NCI-H748 (cell line): Measurements from ENCODE around the gene RFX3.

Experiments
- DNase-seq: peaks from one replicate; lab custom pipeline; 2025; ENCODE audit not compliant: unreplicated experiment; lab: John Stamatoyannopoulos, UW

Gene RFX3

DNA sequence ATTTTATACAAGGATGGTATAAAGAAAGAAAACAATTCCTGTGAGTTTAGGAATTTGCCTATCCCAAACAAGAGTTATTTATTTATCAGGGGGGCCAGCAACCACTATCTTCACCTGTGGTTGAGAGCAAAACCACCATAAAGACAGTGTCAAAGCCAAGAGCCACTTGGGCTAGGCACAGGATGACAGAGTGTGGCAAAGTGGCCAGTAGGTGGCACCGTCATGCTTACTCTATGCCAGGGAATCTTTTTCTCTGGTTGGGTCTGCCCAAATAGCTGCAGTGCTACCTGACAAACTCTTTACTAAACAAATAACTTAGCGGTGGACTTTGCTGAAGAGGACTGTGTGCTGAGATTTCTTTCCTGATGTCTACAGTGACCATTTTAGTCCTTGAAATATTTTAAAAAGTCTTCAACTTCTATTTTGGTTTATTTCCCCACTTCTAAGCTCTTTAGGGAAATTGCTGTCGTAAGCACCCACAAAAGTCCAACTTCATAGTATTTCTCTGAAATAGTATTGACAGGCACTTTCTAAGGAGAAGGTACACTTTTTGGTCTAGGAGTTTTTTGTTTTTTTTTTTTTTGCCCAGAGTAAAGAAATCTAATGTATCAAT lies 285.0 kb downstream of the RFX3 start:
- DNase-seq, result peak; percentile 68

DNA sequence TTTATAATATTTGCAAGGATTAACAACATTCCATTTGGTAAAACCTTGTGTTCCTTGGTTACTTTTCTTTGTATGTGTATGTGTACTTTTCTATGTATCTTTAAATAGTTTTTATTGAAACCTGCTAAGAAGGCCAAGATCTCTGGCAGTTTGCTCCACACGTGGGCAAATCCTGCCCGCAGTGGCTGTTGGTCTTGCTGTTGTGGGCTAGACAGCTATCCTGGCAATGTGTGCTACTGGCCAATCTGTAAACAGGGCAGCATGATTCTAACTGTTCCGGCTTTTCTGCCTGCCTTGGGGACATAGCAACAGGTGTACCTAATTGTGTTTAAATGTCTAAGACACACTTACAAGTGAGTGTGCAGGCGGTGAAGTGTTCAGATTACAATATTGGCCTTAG lies 286.6 kb downstream of the RFX3 start:
- DNase-seq, result no peak

DNA sequence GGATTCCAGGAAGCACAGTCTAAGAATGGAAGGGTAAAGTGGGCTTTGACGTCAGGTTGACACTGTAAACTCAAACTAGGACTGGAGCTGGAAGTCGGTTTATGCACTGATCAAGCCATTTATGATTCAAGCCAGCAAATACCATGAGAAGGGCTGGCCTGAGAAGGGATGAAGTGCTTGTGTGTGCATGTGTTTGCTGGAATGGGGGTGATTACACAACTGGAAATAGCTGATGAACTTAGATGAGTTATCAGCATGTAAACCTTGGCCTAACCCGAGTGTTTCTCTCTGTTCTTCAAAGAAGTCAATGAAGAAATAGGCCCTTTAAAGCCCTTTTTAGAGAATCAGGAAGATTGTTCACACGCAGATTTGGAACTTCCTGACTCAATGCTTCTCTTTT lies 287.6 kb downstream of the RFX3 start:
- no peak for DNase-seq

DNA sequence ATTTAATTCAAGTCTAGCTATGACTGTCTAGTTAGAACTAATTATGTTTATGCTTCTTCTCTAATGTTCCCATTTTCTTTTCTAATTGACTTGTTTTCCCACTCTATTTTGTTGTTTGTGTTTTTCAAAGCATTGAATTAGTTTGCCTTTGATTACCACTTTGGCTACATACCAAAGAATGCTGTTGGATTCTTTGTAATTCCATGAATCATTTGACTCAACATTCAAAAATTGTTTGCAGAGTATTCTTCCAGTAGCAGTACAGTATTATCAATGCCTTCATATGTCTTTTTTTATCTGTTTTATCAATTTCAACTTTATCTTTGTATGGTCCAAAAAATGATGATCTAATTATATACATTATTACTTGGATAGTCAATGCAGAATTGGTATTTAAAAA lies 288.7 kb downstream of the RFX3 start:
- DNase-seq, result no peak

- no peak for DNase-seq
Measured at GRCh38 chr9:3235497-3235896, 290.3 kb downstream of the RFX3 start.

DNA sequence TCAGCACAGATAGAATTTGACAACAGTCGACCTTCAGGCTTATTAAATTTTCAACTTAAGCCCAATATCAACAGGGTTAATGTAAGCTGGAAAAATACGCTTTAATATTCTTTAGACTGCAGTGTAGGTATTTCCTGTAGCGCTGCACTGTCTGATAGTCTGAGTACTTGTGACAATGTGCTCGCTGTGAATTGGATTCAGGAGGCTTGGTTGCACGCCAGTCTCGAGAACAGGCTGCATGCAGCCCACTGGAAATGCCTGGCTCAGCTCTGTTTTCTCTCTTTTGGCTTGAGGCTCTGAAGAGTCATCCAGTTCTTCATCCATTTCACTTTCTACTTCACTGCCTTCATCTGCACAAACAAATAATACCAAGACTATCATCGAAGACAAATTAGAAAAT lies 300.9 kb downstream of the RFX3 start:
- DNase-seq, result no peak

- DNase-seq, result no peak
Measured at GRCh38 chr9:3215658-3216057, 310.1 kb downstream of the RFX3 start.

DNA sequence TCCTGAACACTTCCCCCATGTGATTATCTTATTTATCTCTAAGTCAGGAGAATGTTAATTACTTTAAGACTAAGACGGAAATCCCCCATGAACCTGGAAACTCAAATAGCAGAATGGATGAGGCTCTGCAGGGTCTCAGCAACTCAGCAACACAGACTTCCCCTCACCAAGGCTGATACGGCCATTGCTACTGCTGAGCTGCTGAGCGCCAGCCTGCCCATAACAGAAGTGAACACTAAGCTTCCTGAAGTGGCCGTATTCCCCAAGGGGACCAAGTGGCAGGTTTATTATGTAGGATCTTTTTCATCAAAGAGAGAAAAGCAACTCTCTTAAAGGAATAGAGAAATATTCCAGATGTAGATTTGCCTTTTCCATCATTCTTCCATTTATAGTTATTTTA lies 311.1 kb downstream of the RFX3 start:
- DNase-seq, result no peak

DNA sequence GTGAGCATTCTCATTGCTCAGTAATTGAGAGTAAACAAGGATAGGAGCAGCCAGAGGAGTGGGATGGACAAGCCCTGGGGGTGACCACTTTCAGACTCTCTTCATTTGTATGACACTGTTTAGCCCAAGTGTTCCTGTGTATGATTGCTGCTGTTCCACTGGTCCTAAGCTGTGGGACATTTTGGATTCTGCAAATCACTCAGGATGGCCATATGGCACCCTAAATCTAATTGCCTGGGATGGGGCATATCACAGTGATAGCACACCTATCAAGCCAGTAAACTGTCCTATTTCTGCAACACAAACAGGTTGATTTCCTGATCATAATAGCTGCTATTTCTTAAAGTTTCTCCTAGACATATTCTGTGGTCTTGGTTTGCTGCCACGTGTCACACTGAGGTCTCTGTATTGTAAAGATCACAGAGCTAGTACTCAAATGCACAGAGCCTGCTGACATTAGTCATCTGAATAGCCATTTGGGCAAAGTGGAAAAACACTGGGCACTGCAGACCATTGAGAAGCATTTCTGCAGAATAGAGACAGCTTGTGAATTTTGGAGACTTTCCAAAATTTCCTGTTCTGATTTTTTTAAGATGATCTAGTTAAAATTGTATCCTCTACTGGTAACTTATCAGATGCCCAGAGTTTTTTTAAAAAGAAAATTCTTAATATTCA lies 320.2 kb downstream of the RFX3 start:
- DNase-seq, result no peak

DNA sequence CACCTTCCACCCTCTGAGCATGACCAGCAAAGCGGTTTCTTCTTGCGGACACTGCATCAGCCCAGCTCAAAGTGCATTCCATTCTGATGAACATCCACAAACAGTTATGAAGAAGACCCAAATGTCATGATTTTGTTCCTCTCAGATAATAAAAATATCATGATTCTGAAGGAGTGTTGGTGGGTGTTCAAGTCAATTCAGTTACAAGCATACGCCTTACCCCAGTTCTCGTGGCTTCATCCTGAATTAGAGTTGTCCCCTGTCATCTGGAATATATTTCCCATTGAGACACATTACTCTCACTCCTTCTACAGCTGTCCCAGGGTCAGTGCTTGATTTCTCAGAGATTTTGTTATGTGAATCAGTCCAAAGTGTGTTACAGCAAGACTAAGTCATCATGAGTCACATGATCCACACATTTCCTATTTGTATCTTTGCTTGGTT lies 325.4 kb downstream of the RFX3 start:
- no peak for DNase-seq

DNA sequence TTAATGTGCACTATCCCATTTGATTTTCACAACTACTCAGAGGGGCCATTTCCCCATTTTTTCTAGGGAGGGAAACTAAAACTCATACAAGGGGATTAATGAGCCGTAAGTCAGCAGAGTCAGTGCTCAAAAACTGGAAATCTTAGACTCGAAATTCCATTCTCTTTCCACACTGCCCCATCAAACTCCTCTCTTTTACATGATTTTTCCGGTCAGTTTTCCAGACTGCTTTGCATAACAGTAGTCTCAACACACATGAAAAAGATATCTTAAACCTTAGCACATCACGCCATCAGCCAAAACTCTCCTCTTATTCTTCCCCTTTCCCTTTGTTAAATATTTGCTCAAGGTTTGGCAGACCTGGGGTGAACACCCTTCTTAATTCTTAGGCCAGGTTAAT lies 332.0 kb downstream of the RFX3 start:
- no peak for DNase-seq

- DNase-seq, result peak; percentile 89
Measured at GRCh38 chr9:3191715-3192114, 334.1 kb downstream of the RFX3 start.

DNA sequence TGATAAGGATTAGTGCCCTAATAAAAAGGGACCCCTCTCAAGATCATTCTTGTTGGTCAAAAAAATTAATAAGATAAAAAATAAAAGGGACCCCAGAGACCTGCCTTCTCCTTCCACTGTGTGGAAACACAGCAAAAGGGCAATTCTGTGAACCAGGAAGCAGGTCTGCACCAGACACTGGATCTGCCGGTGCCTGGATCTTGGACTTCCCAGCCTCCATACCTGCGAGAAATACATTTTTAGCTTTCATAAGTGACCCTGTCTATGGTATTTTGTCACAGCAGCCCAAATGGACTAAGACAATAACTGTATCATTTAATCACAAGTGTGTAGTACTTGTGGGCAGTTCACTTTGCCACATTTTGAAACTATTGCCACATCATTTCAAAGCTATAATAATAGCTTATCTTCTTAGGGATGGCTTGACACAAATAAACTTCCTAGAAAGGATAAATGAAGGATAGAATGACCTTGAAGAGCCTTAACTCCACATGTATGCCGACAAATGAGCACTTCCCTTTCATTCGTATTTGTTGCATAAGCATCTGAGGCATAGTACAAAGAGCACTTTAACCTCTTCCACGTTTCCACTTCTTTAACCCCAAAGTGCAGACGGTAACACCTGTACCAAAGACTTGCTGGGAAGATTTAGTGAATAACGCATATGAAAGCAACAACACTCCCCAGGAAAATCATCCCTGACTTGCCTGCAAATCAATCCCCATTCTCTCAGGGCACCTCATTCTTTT lies 336.5 kb downstream of the RFX3 start:
- no peak for DNase-seq

DNA sequence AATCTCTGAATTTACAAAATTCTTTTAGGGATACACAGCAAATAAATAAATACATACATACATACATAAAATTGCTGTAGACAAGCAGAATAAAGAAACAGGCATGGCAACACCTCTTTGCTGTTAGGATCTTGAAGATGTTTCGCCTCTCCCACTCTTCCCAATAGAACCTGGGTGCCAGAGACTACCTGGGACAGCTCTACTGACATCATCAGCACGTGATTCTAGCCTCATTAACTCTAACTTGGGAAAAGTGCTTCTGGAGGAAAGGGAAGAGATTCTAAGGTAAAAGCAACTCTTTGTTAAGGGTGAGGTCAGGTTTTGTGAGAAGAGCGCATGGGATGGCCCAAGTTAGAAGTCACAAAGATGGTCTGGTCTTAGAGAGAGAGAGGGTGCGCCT lies 339.1 kb downstream of the RFX3 start:
- DNase-seq, result no peak

GRCh38 chr9:3181049-3181953 lies 344.5 kb downstream of the RFX3 start:
- DNase-seq, result peak; percentile 86

DNA sequence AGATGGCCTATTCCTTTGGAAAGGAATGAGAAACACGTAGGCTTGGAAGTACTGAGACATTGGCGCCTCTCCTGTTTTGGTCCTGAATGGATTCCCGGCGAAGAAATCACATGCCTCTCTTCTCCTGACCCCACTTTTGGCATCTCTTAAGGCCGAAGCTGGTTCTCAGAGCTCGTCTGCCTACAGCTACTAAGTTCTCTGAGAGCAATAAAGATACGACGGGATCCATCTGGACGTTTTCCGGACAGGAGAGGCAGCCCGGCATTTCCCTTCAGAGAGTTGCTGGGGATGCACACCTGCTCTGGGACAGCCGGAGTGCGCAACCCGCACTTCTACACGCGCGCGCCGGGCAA lies 345.1 kb downstream of the RFX3 start:
- no peak for DNase-seq

- no peak for DNase-seq
Measured at GRCh38 chr9:3179711-3180110, 346.1 kb downstream of the RFX3 start.

- no peak for DNase-seq
Measured at GRCh38 chr9:3177936-3178335, 347.9 kb downstream of the RFX3 start.

GRCh38 chr9:3177146-3177761 lies 348.5 kb downstream of the RFX3 start:
- DNase-seq, result no peak

DNA sequence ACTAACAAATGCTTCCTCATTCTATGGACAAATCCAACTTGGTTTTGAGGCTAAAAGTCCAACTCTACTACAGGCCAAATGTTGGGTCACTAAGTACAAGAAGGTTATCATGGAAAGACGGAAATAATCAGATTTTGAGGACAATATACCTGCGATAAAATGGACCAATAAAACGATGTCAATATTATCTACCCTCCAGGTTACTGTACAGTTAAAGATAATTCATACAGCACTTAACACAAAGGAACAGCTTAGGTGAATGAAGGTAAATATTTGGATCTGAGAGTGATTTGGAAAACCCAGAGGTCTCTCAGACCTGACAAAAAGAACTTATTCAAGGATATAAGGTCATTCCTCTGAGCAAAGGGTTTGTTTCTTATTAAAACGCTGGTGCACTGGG lies 352.4 kb downstream of the RFX3 start:
- DNase-seq, result no peak

DNA sequence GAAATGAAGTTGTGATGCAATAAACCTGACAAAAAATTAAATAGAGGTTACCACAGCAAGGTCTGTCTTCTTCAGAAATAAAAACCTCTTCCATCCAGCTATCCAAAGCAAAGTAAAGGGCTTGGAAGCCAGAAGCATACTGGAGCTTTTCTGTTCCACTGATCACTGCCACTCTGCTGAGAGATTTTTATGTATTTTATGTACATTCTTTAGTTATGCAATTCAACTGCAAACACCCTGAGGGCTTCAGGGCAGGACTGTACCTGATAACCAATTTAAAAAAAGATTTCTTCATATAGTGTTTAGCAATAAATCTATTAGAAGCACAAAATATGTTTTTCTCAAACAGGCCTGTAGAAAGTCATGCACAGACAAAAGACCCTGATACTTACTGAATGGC lies 355.0 kb downstream of the RFX3 start:
- DNase-seq, result no peak
